CD4-positive, alpha-beta memory T cell (primary cell): ENCODE measurements around the gene SURF4. TPM values are rescaled to one million over a fixed set of nuclear protein-coding genes. Genes with fewer than 3 reads are reported as not detected.
"Not testable (repeated sequence)": the region's sequence is repeated elsewhere in the genome, so short reads cannot be mapped to it uniquely, and the experiment has no call there.

ENCODE experiments used
- CTCF ChIA-PET: fragments of 350-600 bp; sonication (Branson Sonifier 250); formaldehyde crosslinking; loops from one replicate; lab custom pipeline; 2021; ENCODE audit warnings: inconsistent platforms; ENCODE audit not compliant: partially characterized antibody; lab: Charles Lee
- POLR2A ChIA-PET: fragments of 350-600 bp; sonication (Branson Sonifier 250); formaldehyde crosslinking; loops from one replicate; lab custom pipeline; 2021; ENCODE audit not compliant: partially characterized antibody; lab: Charles Lee
- DNase-seq, 5 donors: peaks; one replicate each; pipeline versions ENCODE4 v3.0.0 to v3.0.0-alpha.2; 2020 to 2022; ENCODE audit warnings: mixed read lengths in 1 of 5
- H3K27ac ChIP-seq: one replicate; pipeline ENCODE4 v1.7.0; 2013; ENCODE audit warnings: low read depth, low read length
- H3K27me3 ChIP-seq: 2 replicates; pipeline ENCODE4 v1.7.0; 2013; ENCODE audit warnings: mild to moderate bottlenecking, low read length, moderate library complexity; ENCODE audit not compliant: insufficient read depth
- H3K36me3 ChIP-seq: 2 replicates; pipeline ENCODE4 v1.7.0; 2013; ENCODE audit warnings: mild to moderate bottlenecking, low read length, moderate library complexity; ENCODE audit not compliant: insufficient read depth
- H3K4me1 ChIP-seq: 2 replicates; pipeline ENCODE4 v1.7.0; 2013; ENCODE audit warnings: mild to moderate bottlenecking, low read length, moderate library complexity; ENCODE audit not compliant: insufficient read depth
- H3K4me3 ChIP-seq, 2 donors: one replicate each; pipeline ENCODE4 v1.7.0; 2013; ENCODE audit warnings: low read length in 2 of 2, mild to moderate bottlenecking in 1 of 2
- H3K9me3 ChIP-seq, 2 donors: one replicate each; pipeline ENCODE4 v1.7.0; 2013; ENCODE audit warnings: low read length in 2 of 2, control low read depth in 1 of 2; ENCODE audit not compliant: control insufficient read depth in 1 of 2
- H3K27ac Mint-ChIP-seq, 7 donors: one replicate each; pipeline ENCODE4 v1.8.0; 2020 to 2021; ENCODE audit warnings: mixed read lengths in 7 of 7, mild to moderate bottlenecking in 6 of 7, inconsistent platforms in 3 of 7, moderate library complexity in 3 of 7
- H3K27me3 Mint-ChIP-seq, 2 donors: one replicate each; pipeline ENCODE4 v1.8.0; 2020 to 2021; ENCODE audit warnings: mixed read lengths in 2 of 2
- H3K36me3 Mint-ChIP-seq, 2 donors: one replicate each; pipeline ENCODE4 v1.8.0; 2020 to 2021; ENCODE audit warnings: mixed read lengths in 2 of 2, inconsistent platforms in 1 of 2, mild to moderate bottlenecking in 1 of 2
- H3K4me1 Mint-ChIP-seq, 4 donors: one replicate each; pipeline ENCODE4 v1.8.0; 2020 to 2021; ENCODE audit warnings: mixed read lengths in 4 of 4, mild to moderate bottlenecking in 1 of 4
- H3K4me3 Mint-ChIP-seq, 8 donors: one replicate each; pipeline ENCODE4 v1.8.0; 2020 to 2021; ENCODE audit warnings: mixed read lengths in 8 of 8, mild to moderate bottlenecking in 7 of 8, moderate library complexity in 6 of 8, inconsistent platforms in 3 of 8
- H3K9me3 Mint-ChIP-seq, 8 donors: one replicate each; pipeline ENCODE4 v1.8.0; 2020 to 2021; ENCODE audit warnings: mixed read lengths in 8 of 8, mild to moderate bottlenecking in 5 of 8, inconsistent platforms in 3 of 8, moderate library complexity in 1 of 8
- intact Hi-C: fragments of 100-400 bp; cut with micrococcal nuclease; formaldehyde crosslinking; loops from one replicate; pipeline ENCODE4 v1.15.1; 2023
- polyA plus RNA-seq, 2 donors: library from polyadenylated mRNA; unstranded; fragments of 300-500 nt; fragmentation: Illumina TruSeq; gene quantifications; one replicate each; pipeline ENCODE4 v1.2.3, GENCODE V29; 2021
- total RNA-seq, 2 experiments: library from RNA; stranded (reverse); gene quantifications; one replicate each; pipeline ENCODE4 v1.2.3, GENCODE V29; 2021

Gene SURF4
- total and polyA plus RNA-seq, 4 experiments from 2014 or later: 103 to 264 (median 133) TPM

- ChIA-PET CTCF (interaction anchor here (1.3 to 1.5 kb wide), 2 partner anchors 19 to 191 kb away, joined by 3 to 6 read pairs; no protein-coding TSS in a partner anchor), POLR2A (interaction anchor here (0.9 to 18.7 kb wide), 6 partner anchors 9 to 102 kb away, joined by 3 to 437 read pairs (median 4); partner anchors contain the start of genes MED22, RPL7A, SLC2A6 and SURF1)
- H3K27ac ChIP-seq, intact Hi-C loops, H3K9me3 ChIP-seq, H3K4me3 ChIP-seq, H3K27me3 ChIP-seq, H3K9me3 Mint-ChIP-seq, H3K27me3 Mint-ChIP-seq, H3K36me3 ChIP-seq: not testable (repeated sequence)
- peaks cover 14 to 28% (median 22%) of the 10 kb centered on the region in 4 donors for H3K4me1 Mint-ChIP-seq
- peaks cover 33% of the 10 kb centered on the region for H3K4me1 ChIP-seq
- H3K27ac Mint-ChIP-seq: peak overlapping the region in 5 of 7 donors; percentile 22 to 87 (median 65)
- peak overlapping the region; percentile 52 to 79 (median 65) for H3K4me3 Mint-ChIP-seq
- peak in 1 of 5 donors; percentile 7 for DNase-seq
- H3K36me3 Mint-ChIP-seq: peaks cover 0 to 11% of the 10 kb centered on the region in 2 donors
These were observed 1.4 kb upstream of the SURF4 start for GRCh38 chr9:133377280-133377679.

- peaks cover 53% of the 10 kb centered on the region for H3K4me1 ChIP-seq
- peak overlapping the region; percentile 89 for H3K27ac ChIP-seq
- H3K9me3 ChIP-seq: no peaks in the 10 kb centered on the region
- no peaks in the 10 kb centered on the region for H3K27me3 Mint-ChIP-seq
- H3K36me3 Mint-ChIP-seq: peaks cover 0 to 23% of the 10 kb centered on the region in 2 donors
- ChIA-PET POLR2A (interaction anchor here (0.6 to 18.7 kb wide), 4 partner anchors 12 to 35 kb away, joined by 3 to 437 read pairs (median 5); partner anchors contain the start of genes MED22, RPL7A, SURF1 and SURF2), CTCF (interaction anchor here (0.6 to 5.5 kb wide), 6 partner anchors 19 to 242 kb away, joined by 3 to 52 read pairs (median 4); partner anchors contain the start of genes RPL7A, SURF1 and SURF2)
- peaks cover 4% of the 10 kb centered on the region for H3K36me3 ChIP-seq
- H3K4me1 Mint-ChIP-seq: peaks cover 34 to 48% (median 43%) of the 10 kb centered on the region in 4 donors
- H3K4me3 ChIP-seq: peak overlapping the region; percentile 59 to 72
- H3K27me3 ChIP-seq: no peaks in the 10 kb centered on the region
- no peaks in the 10 kb centered on the region for H3K9me3 Mint-ChIP-seq
- DNase-seq: peak in 2 of 5 donors; percentile 20 to 44
- H3K4me3 Mint-ChIP-seq: peak overlapping the region; percentile 89 to 97 (median 92)
- intact Hi-C loops: no loop called here
- peak overlapping the region; percentile 82 to 98 (median 96) for H3K27ac Mint-ChIP-seq
These were observed 640 bp downstream of the SURF4 start for GRCh38 chr9:133375116-133375723.

- Mint-ChIP-seq H3K27ac (peak overlapping the region; percentile 82 to 98 (median 96)), H3K36me3 (peaks cover 0 to 27% of the 10 kb centered on the region in 2 donors), H3K27me3 (no peaks in the 10 kb centered on the region), H3K9me3 (no peaks in the 10 kb centered on the region), H3K4me3 (peak overlapping the region; percentile 89 to 97 (median 92)), H3K4me1 (peaks cover 40 to 54% (median 49%) of the 10 kb centered on the region in 4 donors)
- H3K9me3 ChIP-seq: no peaks in the 10 kb centered on the region
- H3K4me3 ChIP-seq: peak overlapping the region; percentile 59 to 72
- peak overlapping the region; percentile 89 for H3K27ac ChIP-seq
- DNase-seq: peak; percentile 38 to 75 (median 40)
- H3K4me1 ChIP-seq: peaks cover 58% of the 10 kb centered on the region
- no peaks in the 10 kb centered on the region for H3K27me3 ChIP-seq
- ChIA-PET POLR2A (interaction anchor here (0.6 to 18.7 kb wide), 5 partner anchors 12 to 44 kb away, joined by 3 to 437 read pairs (median 3); partner anchors contain the start of genes MED22, RPL7A, SURF1 and SURF2), CTCF (interaction anchor here (1.0 to 5.5 kb wide), 6 partner anchors 19 to 242 kb away, joined by 3 to 52 read pairs (median 10); partner anchors contain the start of genes RPL7A, SURF1 and SURF2)
- intact Hi-C loops: no loop called here
- H3K36me3 ChIP-seq: peaks cover 6% of the 10 kb centered on the region
These were observed 1.2 kb downstream of the SURF4 start for GRCh38 chr9:133374612-133375115.

GRCh38 chr9:133372144-133372543 lies 3.7 kb downstream of the SURF4 start:
- H3K4me3 ChIP-seq: peak overlapping the region; percentile 41 to 43
- no peaks in the 10 kb centered on the region for H3K27me3 Mint-ChIP-seq

GRCh38 chr9:133371261-133371711 lies 4.6 kb downstream of the SURF4 start:
- ChIA-PET CTCF (interaction anchor here (0.6 to 5.5 kb wide), 17 partner anchors 9 to 349 kb away, joined by 3 to 52 read pairs (median 4); partner anchors contain the start of genes MED22, RPL7A, SURF1 and SURF2), POLR2A (interaction anchor here (0.6 to 18.7 kb wide), 15 partner anchors 9 to 341 kb away, joined by 3 to 437 read pairs (median 5); partner anchors contain the start of genes CACFD1, GTF3C5, MED22 and REXO4)
- Mint-ChIP-seq H3K4me3 (peak overlapping the region; percentile 65 to 88 (median 81)), H3K4me1 (peaks cover 54 to 82% (median 65%) of the 10 kb centered on the region in 4 donors), H3K27ac (peak overlapping the region; percentile 82 to 99 (median 96)), H3K27me3 (no peaks in the 10 kb centered on the region), H3K9me3 (no peaks in the 10 kb centered on the region), H3K36me3 (peaks cover 7 to 40% of the 10 kb centered on the region in 2 donors)
- DNase-seq: peak; percentile 64 to 92 (median 71)
- intact Hi-C loops: loop anchor here (1.0 kb wide), 3 partner anchors 15 to 186 kb away; partner anchors contain the start of genes MED22, RPL7A, SURF1 and SURF2
- Histone ChIP-seq H3K36me3 (peaks cover 33% of the 10 kb centered on the region), H3K4me3 (peak overlapping the region; percentile 41 to 43), H3K27ac (peak overlapping the region; percentile 85), H3K9me3 (no peaks in the 10 kb centered on the region), H3K27me3 (no peaks in the 10 kb centered on the region), H3K4me1 (peaks cover 85% of the 10 kb centered on the region)

More at GRCh38 chr9:133372144-133372543, 3.7 kb downstream of the SURF4 start:
- Histone ChIP-seq H3K27ac (peak overlapping the region; percentile 85), H3K9me3 (no peaks in the 10 kb centered on the region), H3K27me3 (no peaks in the 10 kb centered on the region), H3K36me3 (peaks cover 25% of the 10 kb centered on the region), H3K4me1 (peaks cover 84% of the 10 kb centered on the region)
- intact Hi-C loops: no loop called here
- ChIA-PET CTCF (interaction anchor here (1.1 to 5.5 kb wide), 11 partner anchors 10 to 191 kb away, joined by 3 to 52 read pairs (median 15); partner anchors contain the start of genes SURF1 and SURF2), POLR2A (interaction anchor here (0.9 to 18.7 kb wide), 8 partner anchors 10 to 329 kb away, joined by 3 to 437 read pairs (median 5); partner anchors contain the start of genes MED22, RPL7A, SURF1 and SURF2)
- Mint-ChIP-seq H3K4me1 (peaks cover 54 to 79% (median 65%) of the 10 kb centered on the region in 4 donors), H3K4me3 (peak overlapping the region; percentile 61 to 88 (median 78)), H3K27ac (peak overlapping the region; percentile 82 to 97 (median 91)), H3K9me3 (no peaks in the 10 kb centered on the region), H3K36me3 (peaks cover 4 to 39% of the 10 kb centered on the region in 2 donors)
- DNase-seq: peak in 1 of 5 donors; percentile 23

- Histone ChIP-seq H3K9me3 (no peaks in the 10 kb centered on the region), H3K27me3 (no peaks in the 10 kb centered on the region), H3K4me1 (peaks cover 85% of the 10 kb centered on the region), H3K27ac (peak overlapping the region; percentile 85), H3K4me3 (peak overlapping the region; percentile 41 to 43), H3K36me3 (peaks cover 39% of the 10 kb centered on the region)
- CTCF ChIA-PET: interaction anchor here (0.6 to 5.5 kb wide), 16 partner anchors 11 to 349 kb away, joined by 3 to 52 read pairs (median 6); partner anchors contain the start of genes MED22, RPL7A, SURF1 and SURF2
- Mint-ChIP-seq H3K27me3 (no peaks in the 10 kb centered on the region), H3K36me3 (peaks cover 13 to 46% of the 10 kb centered on the region in 2 donors), H3K9me3 (no peaks in the 10 kb centered on the region), H3K4me3 (peak overlapping the region; percentile 65 to 88 (median 81)), H3K27ac (peak overlapping the region; percentile 82 to 99 (median 96)), H3K4me1 (peaks cover 57 to 87% (median 65%) of the 10 kb centered on the region in 4 donors)
- intact Hi-C loops: loop anchor here (1.0 kb wide), 3 partner anchors 14 to 185 kb away; partner anchors contain the start of genes MED22, RPL7A, SURF1 and SURF2
- DNase-seq: peak; percentile 58 to 86 (median 67)
- POLR2A ChIA-PET: interaction anchor here (0.6 to 18.7 kb wide), 12 partner anchors 8 to 340 kb away, joined by 3 to 437 read pairs (median 5); partner anchors contain the start of genes CACFD1, GTF3C5, MED22 and REXO4
These were observed 5.2 kb downstream of the SURF4 start for GRCh38 chr9:133370685-133371084.
